GM12878 (cell line): ENCODE results near the gene MAPKAP1. TPM values are rescaled to one million over a fixed set of nuclear protein-coding genes. Genes with fewer than 3 reads are reported as not detected.
A peak's percentile ranks its signal among the peaks of the same experiment; 100 is the strongest.

Experiments
- BCL3 ChIP-seq: IDR thresholded peaks from 2 replicates; pipeline ENCODE4 v1.6.1; 2011; ENCODE audit warnings: borderline replicate concordance, low read depth, mild to moderate bottlenecking, moderate library complexity, low read length; ENCODE audit not compliant: insufficient read depth, poor library complexity, severe bottlenecking
- CBX3 ChIP-seq: fragments of 200-600 bp; sonication (generic); IDR thresholded peaks from 2 replicates; pipeline ENCODE4 v1.6.1; 2016; ENCODE audit warnings: low read depth, borderline replicate concordance
- CBX5 ChIP-seq: sonication (generic); IDR thresholded peaks from 2 replicates; pipeline ENCODE4 v1.6.1; 2016; ENCODE audit warnings: low read depth, moderate library complexity, mild to moderate bottlenecking, inconsistent platforms
- EGR1 ChIP-seq, 2 experiments: IDR thresholded peaks; 1 replicate in 1 of 2; 2 replicates in 1 of 2; pipeline ENCODE4 v1.6.1; 2011 to 2012; ENCODE audit warnings: low read depth in 2 of 2, low read length in 2 of 2, borderline replicate concordance in 1 of 2, mild to moderate bottlenecking in 1 of 2, moderate library complexity in 1 of 2
- EP300 ChIP-seq, 2 experiments: fragments of 150-350 bp in 1 of 2; IDR thresholded peaks; 2 replicates each; pipeline ENCODE4 v1.6.1; 2011 to 2012; ENCODE audit warnings: low read depth in 2 of 2, low read length in 2 of 2, borderline replicate concordance in 1 of 2, improper control_type of control experiment in 1 of 2, inconsistent platforms in 1 of 2; ENCODE audit not compliant: control insufficient read depth in 1 of 2
- ESRRA ChIP-seq: IDR thresholded peaks from 2 replicates; pipeline ENCODE4 v1.6.1; 2012; ENCODE audit warnings: mild to moderate bottlenecking, low read length, improper control_type of control experiment
- EZH2 ChIP-seq: IDR thresholded peaks from 2 replicates; pipeline ENCODE4 v1.6.1; 2012; ENCODE audit warnings: low read depth, mild to moderate bottlenecking, control low read depth, inconsistent platforms, low read length, borderline replicate concordance; ENCODE audit not compliant: control insufficient read depth
- FOXM1 ChIP-seq: IDR thresholded peaks from 2 replicates; pipeline ENCODE4 v1.6.1; 2012; ENCODE audit warnings: low read depth, mild to moderate bottlenecking, inconsistent platforms, low read length, moderate library complexity
- IKZF2 ChIP-seq, 2 experiments: fragments of 450-650 bp; IDR thresholded peaks; 2 replicates each; pipeline ENCODE4 v1.6.1; 2017; ENCODE audit warnings: mild to moderate bottlenecking in 2 of 2, moderate library complexity in 2 of 2
- MEF2B ChIP-seq: fragments of 450-650 bp; IDR thresholded peaks from 2 replicates; pipeline ENCODE4 v1.6.1; 2018; ENCODE audit warnings: mild to moderate bottlenecking, moderate library complexity; ENCODE audit not compliant: partially characterized antibody, poor library complexity, severe bottlenecking
- MTA3 ChIP-seq: IDR thresholded peaks from 2 replicates; pipeline ENCODE4 v1.6.1; 2012; ENCODE audit warnings: low read length, inconsistent platforms, borderline replicate concordance
- NFXL1 ChIP-seq: fragments of 450-650 bp; IDR thresholded peaks from 2 replicates; pipeline ENCODE4 v1.6.1; 2017; ENCODE audit warnings: antibody characterized with exemption, mild to moderate bottlenecking, borderline replicate concordance
- NFYB ChIP-seq: IDR thresholded peaks from 2 replicates; pipeline ENCODE4 v1.6.1; 2011; ENCODE audit warnings: low read depth, mild to moderate bottlenecking, low read length, improper control_type of control experiment, moderate library complexity; ENCODE audit not compliant: insufficient read depth
- PAX5 ChIP-seq: IDR thresholded peaks from 2 replicates; pipeline ENCODE4 v1.6.1; 2011; ENCODE audit warnings: low read depth, low read length, borderline replicate concordance
- POLR2AphosphoS2 ChIP-seq: IDR thresholded peaks from 2 replicates; pipeline ENCODE4 v1.6.1; 2011; ENCODE audit warnings: low read depth, mild to moderate bottlenecking, low read length, improper control_type of control experiment, moderate library complexity
- RELA ChIP-seq: fragments of 450-650 bp; IDR thresholded peaks from 2 replicates; pipeline ENCODE4 v1.8.0; 2014; ENCODE audit warnings: borderline replicate concordance; ENCODE audit not compliant: partially characterized antibody
- SP1 ChIP-seq: IDR thresholded peaks from one replicate; pipeline ENCODE4 v1.6.1; 2011; ENCODE audit warnings: low read depth, low read length
- SREBF1 ChIP-seq: IDR thresholded peaks from 2 replicates; pipeline ENCODE4 v1.6.1; 2012; ENCODE audit warnings: mild to moderate bottlenecking, low read length
- TAF1 ChIP-seq: IDR thresholded peaks from 2 replicates; pipeline ENCODE4 v1.6.1; 2011; ENCODE audit warnings: mild to moderate bottlenecking, low read depth, low read length, borderline replicate concordance
- TARDBP ChIP-seq: IDR thresholded peaks from 2 replicates; pipeline ENCODE4 v1.6.1; 2016; ENCODE audit warnings: borderline replicate concordance
- TCF12 ChIP-seq: IDR thresholded peaks from 2 replicates; pipeline ENCODE4 v1.6.1; 2011; ENCODE audit warnings: low read depth, mild to moderate bottlenecking, low read length
- TCF3 ChIP-seq: IDR thresholded peaks from 2 replicates; pipeline ENCODE4 v1.6.1; 2012; ENCODE audit warnings: low read depth, mild to moderate bottlenecking, low read length, borderline replicate concordance; ENCODE audit not compliant: insufficient read depth
- ZNF274 ChIP-seq: IDR thresholded peaks from one replicate; pipeline ENCODE4 v1.8.0; 2011; ENCODE audit not compliant: insufficient read length, insufficient read depth
- polyA plus RNA-seq, 11 experiments: library from polyadenylated mRNA; depleted of rRNA in 4 of 11; unstranded in 6 of 11; stranded (reverse) in 5 of 11; fragments of >200 nt; fragmentation: Nextera tagmentation in 4 of 11; fragmentation: Illumina TruSeq in 1 of 11; extraction: Ambion mirVana in 4 of 11; extraction: Trizol in 1 of 11; gene quantifications; 1 replicate in 1 of 11; 2 replicates in 10 of 11; pipeline versions ENCODE4 v1.2.1 to v1.2.3, GENCODE V29; 2011 to 2016; ENCODE audit warnings: inconsistent platforms in 2 of 11, missing spikeins in 2 of 11, low read depth in 1 of 11
- total RNA-seq, 4 experiments: library from RNA; depleted of rRNA in 3 of 4; stranded (reverse); fragments of >200 nt in 3 of 4; fragmentation: Illumina TruSeq in 1 of 4; extraction: Trizol in 1 of 4; gene quantifications; 2 replicates each; pipeline versions ENCODE4 v1.2.1 to v1.2.3, GENCODE V29; 2013 to 2021
- TF ChIP-seq, protein P1 (sequence below): fragments of 450-650 bp; IDR thresholded peaks from 2 replicates; pipeline ENCODE4 v1.6.1; 2017; ENCODE audit warnings: mild to moderate bottlenecking, low read depth, inconsistent platforms; ENCODE audit not compliant: poor library complexity, severe bottlenecking
- TF ChIP-seq, protein P2 (sequence below): IDR thresholded peaks from 2 replicates; pipeline ENCODE4 v1.6.1; 2012; ENCODE audit warnings: low read depth, low read length, improper control_type of control experiment

The MAPKAP1 gene
- total and polyA plus RNA-seq, 10 of the 15 experiments (the other 5 are each of a cell fraction or from before 2014, with no cell fraction given), result 5.1 to 188 (median 105) TPM

DNA sequence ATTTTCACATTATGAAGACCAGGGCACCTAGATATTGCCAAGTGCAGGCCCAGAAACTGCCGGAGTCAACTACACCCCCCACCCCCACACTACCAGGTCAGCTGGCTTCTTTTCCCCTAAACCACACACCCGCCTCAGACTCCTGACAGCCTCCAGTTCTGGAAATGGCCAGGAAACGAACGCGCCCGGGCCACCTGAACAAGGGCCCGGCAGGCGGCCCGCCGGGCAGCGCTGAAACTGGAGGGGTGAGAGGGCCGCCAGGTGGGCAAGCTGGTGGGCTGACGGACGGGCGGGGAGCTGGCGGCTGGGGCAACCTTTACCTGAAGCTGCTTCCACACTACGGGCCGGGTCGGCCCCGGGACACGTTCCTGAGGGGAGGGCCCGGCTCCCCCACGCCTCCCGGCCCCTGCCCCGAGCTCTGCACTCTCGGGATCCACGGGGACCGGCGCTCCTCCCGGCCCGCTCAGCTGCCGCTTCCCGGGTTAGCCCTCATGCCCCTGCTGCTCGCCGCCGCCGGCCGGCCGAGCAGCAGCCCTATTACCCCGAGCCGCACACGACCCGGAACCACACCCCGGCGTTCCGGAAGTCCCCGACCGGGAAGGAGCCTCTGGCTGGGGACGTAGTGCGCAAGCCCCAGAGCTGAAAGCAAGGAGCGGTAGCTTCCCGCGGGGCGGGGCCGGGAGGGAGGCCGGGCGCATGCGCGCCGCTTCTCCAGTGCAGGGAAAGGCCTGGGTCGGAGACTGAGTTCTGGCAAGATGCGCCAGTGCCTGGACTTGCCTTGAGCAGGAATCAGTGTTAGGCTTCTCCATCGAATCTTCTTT, at the start of gene MAPKAP1 (continued):
- peak; percentile 5 for TF ChIP-seq RELA
- TF ChIP-seq ESRRA, result no peak
- no peak for TF ChIP-seq BCL3
- TF ChIP-seq TARDBP, result no peak
- TF ChIP-seq IKZF2 (IDR thresholded peaks at IDR 0.05), result peak; percentile 24 to 48; a peak in 3 of 4 replicates
- TF ChIP-seq EZH2, result no peak
- no peak for TF ChIP-seq EP300 (IDR thresholded peaks at IDR 0.05; ENCODE audit: borderline replicate concordance in 1 of 2, control insufficient read depth in 1 of 2, low read depth in 2 of 2, low read length in 2 of 2)
- TF ChIP-seq SREBF1, result no peak; the same call in 1 of the 2 replicates
- TF ChIP-seq FOXM1, result no peak
- TF ChIP-seq CBX3, result no peak
- TF ChIP-seq POLR2AphosphoS2, result peak; percentile 77
- TF ChIP-seq EGR1 (IDR thresholded peaks at IDR 0.05; ENCODE audit: borderline replicate concordance in 1 of 2, low read depth in 2 of 2, low read length in 2 of 2), result peak in 1 of 2 experiments; percentile 7; a peak in 1 of 3 replicates
- no peak for TF ChIP-seq NFXL1
- no peak for TF ChIP-seq ZNF274
- TF ChIP-seq MEF2B, result peak; percentile 11
- peak; percentile 27; the same call in 1 of the 2 replicates for TF ChIP-seq PAX5
- TF ChIP-seq TCF3, result 0 out of 2 replicates have a peak, but pooled peaks have one; percentile 51
- TF ChIP-seq NFYB, result no peak
- TF ChIP-seq SP1, result no peak
- TF ChIP-seq TCF12, result peak; percentile 40; the same call in 1 of the 2 replicates
- no peak for TF ChIP-seq MTA3
- TF ChIP-seq, protein P1, sequence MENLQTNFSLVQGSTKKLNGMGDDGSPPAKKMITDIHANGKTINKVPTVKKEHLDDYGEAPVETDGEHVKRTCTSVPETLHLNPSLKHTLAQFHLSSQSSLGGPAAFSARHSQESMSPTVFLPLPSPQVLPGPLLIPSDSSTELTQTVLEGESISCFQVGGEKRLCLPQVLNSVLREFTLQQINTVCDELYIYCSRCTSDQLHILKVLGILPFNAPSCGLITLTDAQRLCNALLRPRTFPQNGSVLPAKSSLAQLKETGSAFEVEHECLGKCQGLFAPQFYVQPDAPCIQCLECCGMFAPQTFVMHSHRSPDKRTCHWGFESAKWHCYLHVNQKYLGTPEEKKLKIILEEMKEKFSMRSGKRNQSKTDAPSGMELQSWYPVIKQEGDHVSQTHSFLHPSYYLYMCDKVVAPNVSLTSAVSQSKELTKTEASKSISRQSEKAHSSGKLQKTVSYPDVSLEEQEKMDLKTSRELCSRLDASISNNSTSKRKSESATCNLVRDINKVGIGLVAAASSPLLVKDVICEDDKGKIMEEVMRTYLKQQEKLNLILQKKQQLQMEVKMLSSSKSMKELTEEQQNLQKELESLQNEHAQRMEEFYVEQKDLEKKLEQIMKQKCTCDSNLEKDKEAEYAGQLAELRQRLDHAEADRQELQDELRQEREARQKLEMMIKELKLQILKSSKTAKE, result no peak
- peak; percentile 88 for TF ChIP-seq TAF1
- TF ChIP-seq, protein P2, sequence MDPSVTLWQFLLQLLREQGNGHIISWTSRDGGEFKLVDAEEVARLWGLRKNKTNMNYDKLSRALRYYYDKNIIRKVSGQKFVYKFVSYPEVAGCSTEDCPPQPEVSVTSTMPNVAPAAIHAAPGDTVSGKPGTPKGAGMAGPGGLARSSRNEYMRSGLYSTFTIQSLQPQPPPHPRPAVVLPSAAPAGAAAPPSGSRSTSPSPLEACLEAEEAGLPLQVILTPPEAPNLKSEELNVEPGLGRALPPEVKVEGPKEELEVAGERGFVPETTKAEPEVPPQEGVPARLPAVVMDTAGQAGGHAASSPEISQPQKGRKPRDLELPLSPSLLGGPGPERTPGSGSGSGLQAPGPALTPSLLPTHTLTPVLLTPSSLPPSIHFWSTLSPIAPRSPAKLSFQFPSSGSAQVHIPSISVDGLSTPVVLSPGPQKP, result peak; percentile 65; the same call in 1 of the 2 replicates
- TF ChIP-seq CBX5, result no peak
